Endothelial cell of umbilical vein (primary cell): Measurements from ENCODE around the gene KLF15. TPM values are rescaled to one million over a fixed set of nuclear protein-coding genes. Genes with fewer than 3 reads are reported as not detected.

Source experiments
- BruUV-seq: library from RNA; stranded (reverse); fragments of 400-500 nt; replicated peaks from 2 replicates; lab custom pipeline; 2021; lab: Mats Ljungman, UMichigan
- CTCF ChIA-PET: fragments of 300-600, 350-600 bp; sonication (Branson Sonifier 250); formaldehyde crosslinking; loops from one replicate; lab custom pipeline; 2021; ENCODE audit warnings: antibody characterized with exemption, inconsistent platforms; lab: Charles Lee
- POLR2A ChIA-PET: fragments of 300-600, 350-600 bp; sonication (Branson Sonifier 250); formaldehyde crosslinking; loops from one replicate; lab custom pipeline; 2021; ENCODE audit warnings: antibody characterized with exemption, inconsistent platforms; lab: Charles Lee
- DNase-seq: peaks from one replicate; pipeline ENCODE4 v3.0.0-alpha.2; 2011; ENCODE audit warnings: low read depth, low spot score
- FAIRE-seq: peaks from 2 replicates; lab custom pipeline; 2011; peaks lifted over from hg19 to GRCh38; lab: Jason Lieb, UNC
- H2AFZ ChIP-seq: 2 replicates; pipeline ENCODE4 v1.6.0; 2012; ENCODE audit warnings: low read depth, low read length, control low read depth, inconsistent platforms
- H3K27ac ChIP-seq: 2 replicates; pipeline ENCODE4 v1.5.1; 2011; ENCODE audit warnings: low read depth, mild to moderate bottlenecking, control low read depth, low read length, moderate library complexity; ENCODE audit not compliant: insufficient read depth
- H3K27me3 ChIP-seq, 2 experiments: 2 replicates each; pipeline versions ENCODE4 v1.6.0 to v1.6.1; 2011; ENCODE audit warnings: low read length in 2 of 2, mixed read lengths in 1 of 2; ENCODE audit not compliant: control insufficient read depth in 2 of 2, insufficient read depth in 2 of 2
- H3K36me3 ChIP-seq, 2 experiments: 2 replicates in 1 of 2; 3 replicates in 1 of 2; pipeline ENCODE4 v1.5.1; 2011; ENCODE audit warnings: low read length in 2 of 2, mild to moderate bottlenecking in 1 of 2, moderate library complexity in 1 of 2; ENCODE audit not compliant: control insufficient read depth in 2 of 2, insufficient read depth in 2 of 2; ENCODE audit errors: extremely low read depth in 1 of 2
- H3K4me1 ChIP-seq: 3 replicates; pipeline ENCODE4 v1.5.1; 2011; ENCODE audit warnings: mild to moderate bottlenecking, low read length; ENCODE audit not compliant: control insufficient read depth, insufficient read depth; ENCODE audit errors: extremely low read depth
- H3K4me2 ChIP-seq: 2 replicates; pipeline ENCODE4 v1.6.1; 2011; ENCODE audit warnings: low read length, control low read depth, mixed read lengths; ENCODE audit not compliant: insufficient read depth
- H3K4me3 ChIP-seq, 3 experiments: fragments of 200-600 bp in 1 of 3; sonication (generic), shearing (Covaris generic) in 1 of 3; replicated peaks in 1 of 3; 2 replicates each; pipeline ENCODE4 v1.5.1; 2011 to 2016; ENCODE audit warnings: control low read depth in 3 of 3, low read length in 3 of 3, mild to moderate bottlenecking in 2 of 3, inconsistent platforms in 1 of 3, low read depth in 1 of 3, moderate library complexity in 1 of 3; ENCODE audit not compliant: insufficient read depth in 1 of 3
- H3K79me2 ChIP-seq: 2 replicates; pipeline ENCODE4 v1.6.0; 2012; ENCODE audit warnings: low read length, inconsistent platforms; ENCODE audit not compliant: control insufficient read depth, insufficient read depth
- H3K9ac ChIP-seq: replicated peaks from 2 replicates; pipeline ENCODE3; 2011; ENCODE audit warnings: low read length, control low read depth; ENCODE audit not compliant: insufficient read depth; ENCODE audit errors: extremely low read depth
- H3K9me1 ChIP-seq: replicated peaks from 3 replicates; pipeline ENCODE4 v1.6.0; 2011; ENCODE audit warnings: mild to moderate bottlenecking, low read length; ENCODE audit not compliant: control insufficient read depth, insufficient read depth; ENCODE audit errors: extremely low read depth
- H3K9me3 ChIP-seq: replicated peaks from 2 replicates; pipeline ENCODE4 v1.5.1; 2012; ENCODE audit warnings: low read length, inconsistent platforms; ENCODE audit not compliant: control insufficient read depth, insufficient read depth
- H4K20me1 ChIP-seq: replicated peaks from 2 replicates; pipeline ENCODE3; 2011; ENCODE audit warnings: mild to moderate bottlenecking, low read length; ENCODE audit not compliant: control insufficient read depth, insufficient read depth; ENCODE audit errors: extremely low read depth
- EZH2 ChIP-seq: IDR thresholded peaks from 2 replicates; pipeline ENCODE4 v1.6.1; 2012; ENCODE audit warnings: borderline replicate concordance, low read depth, mild to moderate bottlenecking, moderate library complexity, low read length, inconsistent platforms; ENCODE audit not compliant: severe bottlenecking
- FOS ChIP-seq: IDR thresholded peaks from 2 replicates; pipeline ENCODE4 v1.6.1; 2011; ENCODE audit warnings: mild to moderate bottlenecking, low read length, moderate library complexity, borderline replicate concordance; ENCODE audit not compliant: insufficient read depth
- GATA2 ChIP-seq: IDR thresholded peaks from 2 replicates; pipeline ENCODE4 v1.7.0; 2011; ENCODE audit warnings: low read depth, mild to moderate bottlenecking, moderate library complexity, mixed read lengths, low read length; ENCODE audit not compliant: insufficient read length, insufficient read depth
- JUN ChIP-seq: IDR thresholded peaks from 2 replicates; pipeline ENCODE4 v1.6.1; 2011; ENCODE audit warnings: borderline replicate concordance, low read depth; ENCODE audit not compliant: insufficient read length, insufficient read depth
- MYC ChIP-seq: IDR thresholded peaks from one replicate; pipeline ENCODE4 v1.6.1; 2011; ENCODE audit warnings: mild to moderate bottlenecking, low read depth, low read length
- POLR2A ChIP-seq: IDR thresholded peaks from 2 replicates; pipeline ENCODE4 v1.6.1; 2012; ENCODE audit warnings: low read depth, mild to moderate bottlenecking, control low read depth, low read length
- POLR2AphosphoS5 ChIP-seq: IDR thresholded peaks from 2 replicates; pipeline ENCODE4 v1.6.1; 2012; ENCODE audit warnings: low read depth, mild to moderate bottlenecking, control low read depth, low read length, moderate library complexity; ENCODE audit not compliant: insufficient read depth
- dilution Hi-C: fragments of 300-500 bp; cut with MboI; formaldehyde crosslinking; loops from one replicate; pipeline ENCODE4 v1.15.0; 2019; ENCODE audit warnings: low sequenced_read_pairs; ENCODE audit not compliant: extremely low pct_ligation_motif_present
- intact Hi-C: fragments of 100-400 bp; cut with micrococcal nuclease; formaldehyde crosslinking; loops from one replicate; pipeline ENCODE4 v1.10.0; 2022
- polyA plus RNA-seq, 4 experiments: library from polyadenylated mRNA; depleted of rRNA in 3 of 4; stranded (reverse) in 3 of 4; unstranded in 1 of 4; fragments of >200 nt; gene quantifications; 2 replicates each; pipeline versions ENCODE4 v1.2.1 to v1.2.3, GENCODE V29; 2011 to 2012; ENCODE audit warnings: missing spikeins in 1 of 4
- total RNA-seq: library from RNA; stranded (reverse); gene quantifications from 2 replicates; pipeline ENCODE4 v1.2.3, GENCODE V29; 2021
- TF ChIP-seq, protein P1 (sequence below), 2 donors: IDR thresholded peaks; 1 replicate in 1 of 2; 2 replicates in 1 of 2; pipeline ENCODE4 v1.5.1; 2011; ENCODE audit warnings: low read length in 2 of 2, mild to moderate bottlenecking in 2 of 2, moderate library complexity in 2 of 2, control low read depth in 1 of 2, inconsistent platforms in 1 of 2, low read depth in 1 of 2; ENCODE audit not compliant: insufficient read depth in 1 of 2; ENCODE audit errors: extremely low read depth in 1 of 2
- TF ChIP-seq, protein P2 (sequence below): IDR thresholded peaks from 2 replicates; pipeline ENCODE4 v1.6.1; 2011; ENCODE audit not compliant: insufficient read depth, insufficient read length

KLF15 gene
- total and polyA plus RNA-seq, 2 donors (not counting 3 experiments of a cell fraction or from before 2014, with no cell fraction given) = 2.2 to 3.0 TPM

DNA sequence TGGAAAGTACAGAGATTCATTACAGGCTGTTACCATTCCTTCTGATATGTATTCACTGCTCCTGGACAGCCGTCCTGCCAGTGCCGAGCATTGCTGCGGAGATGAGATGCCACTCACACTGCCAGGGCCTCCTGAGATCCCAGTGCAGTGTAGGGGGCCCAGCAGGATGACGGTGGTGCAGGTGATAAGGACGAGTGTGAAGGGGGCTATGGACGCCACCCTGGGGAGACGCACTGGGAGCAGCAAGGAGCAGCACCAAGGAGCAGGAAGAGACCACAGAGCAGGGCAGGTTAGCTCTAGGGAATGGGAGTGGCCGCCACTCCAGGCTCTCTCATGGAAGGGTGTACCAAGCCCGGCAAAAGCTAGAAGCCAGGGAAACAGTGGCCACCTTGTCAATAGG, 4.0 kb upstream of the KLF15 start:
- ChIA-PET POLR2A (no interaction called here), CTCF (no interaction called here)
- Histone ChIP-seq H3K36me3 (no peaks in the 10 kb centered on the region), H3K27ac (no peak overlapping the region), H3K4me3 (no peak overlapping the region), H3K4me2 (no peak overlapping the region), H4K20me1 (no peaks in the 10 kb centered on the region), H3K79me2 (no peaks in the 10 kb centered on the region), H3K4me1 (peaks cover 10% of the 10 kb centered on the region), H3K9me3 (no peaks in the 10 kb centered on the region), H3K9ac (no peak overlapping the region), H3K9me1 (no peaks in the 10 kb centered on the region), H2AFZ (no peak overlapping the region), H3K27me3 (peaks cover 14 to 29% of the 10 kb centered on the region in 2 experiments)
- BruUV-seq = no TSS peak
- intact Hi-C loops = no loop called here
- DNase-seq = no peak
- dilution Hi-C loops = no loop called here
- no peak for FAIRE-seq
- TF ChIP-seq JUN (no peak), FOS (no peak), GATA2 (no peak), POLR2A (no peak), MYC (no peak)
- TF ChIP-seq, protein P1, sequence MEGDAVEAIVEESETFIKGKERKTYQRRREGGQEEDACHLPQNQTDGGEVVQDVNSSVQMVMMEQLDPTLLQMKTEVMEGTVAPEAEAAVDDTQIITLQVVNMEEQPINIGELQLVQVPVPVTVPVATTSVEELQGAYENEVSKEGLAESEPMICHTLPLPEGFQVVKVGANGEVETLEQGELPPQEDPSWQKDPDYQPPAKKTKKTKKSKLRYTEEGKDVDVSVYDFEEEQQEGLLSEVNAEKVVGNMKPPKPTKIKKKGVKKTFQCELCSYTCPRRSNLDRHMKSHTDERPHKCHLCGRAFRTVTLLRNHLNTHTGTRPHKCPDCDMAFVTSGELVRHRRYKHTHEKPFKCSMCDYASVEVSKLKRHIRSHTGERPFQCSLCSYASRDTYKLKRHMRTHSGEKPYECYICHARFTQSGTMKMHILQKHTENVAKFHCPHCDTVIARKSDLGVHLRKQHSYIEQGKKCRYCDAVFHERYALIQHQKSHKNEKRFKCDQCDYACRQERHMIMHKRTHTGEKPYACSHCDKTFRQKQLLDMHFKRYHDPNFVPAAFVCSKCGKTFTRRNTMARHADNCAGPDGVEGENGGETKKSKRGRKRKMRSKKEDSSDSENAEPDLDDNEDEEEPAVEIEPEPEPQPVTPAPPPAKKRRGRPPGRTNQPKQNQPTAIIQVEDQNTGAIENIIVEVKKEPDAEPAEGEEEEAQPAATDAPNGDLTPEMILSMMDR (IDR thresholded peaks at IDR 0.05; ENCODE audit: extremely low read depth in 1 of 2, insufficient read depth in 1 of 2, low read depth in 1 of 2, low read length in 2 of 2) = no peak

DNA sequence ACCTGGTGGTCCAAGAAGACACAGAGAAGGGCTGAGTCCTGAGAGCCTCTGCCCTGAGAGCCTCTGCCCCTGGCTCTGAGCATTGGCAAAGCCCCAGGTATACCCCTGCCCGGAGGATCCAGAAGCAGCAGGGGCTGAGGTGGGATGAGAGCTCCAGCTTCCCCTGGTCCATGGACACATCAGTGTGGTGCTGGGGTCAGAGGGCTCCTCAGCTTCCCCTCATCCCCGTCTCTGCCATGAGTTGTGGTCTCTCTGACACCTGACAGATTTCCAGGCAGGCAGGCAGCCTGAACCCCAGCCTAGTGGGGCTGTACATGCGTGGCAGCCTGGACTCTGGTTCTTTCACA, 3.5 kb upstream of the KLF15 start:
- no peak overlapping the region for H3K9ac ChIP-seq
- no TSS peak for BruUV-seq
- no peak overlapping the region for H3K27ac ChIP-seq
- FAIRE-seq (no peak), DNase-seq (no peak)
- ChIA-PET CTCF (interaction anchor here (0.8 kb wide), 1 partner anchor 35 kb away, joined by 3 read pairs; no protein-coding TSS in a partner anchor), POLR2A (no interaction called here)
- no peak for TF ChIP-seq FOS
- TF ChIP-seq, protein P1 (IDR thresholded peaks at IDR 0.05; ENCODE audit: extremely low read depth in 1 of 2, insufficient read depth in 1 of 2, low read depth in 1 of 2, low read length in 2 of 2) = no peak
- no peak for TF ChIP-seq POLR2A
- TF ChIP-seq EZH2 = no peak
- TF ChIP-seq JUN = no peak
- TF ChIP-seq, protein P2, sequence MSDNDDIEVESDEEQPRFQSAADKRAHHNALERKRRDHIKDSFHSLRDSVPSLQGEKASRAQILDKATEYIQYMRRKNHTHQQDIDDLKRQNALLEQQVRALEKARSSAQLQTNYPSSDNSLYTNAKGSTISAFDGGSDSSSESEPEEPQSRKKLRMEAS = no peak
- no peak for TF ChIP-seq POLR2AphosphoS5
- TF ChIP-seq GATA2 = no peak
- no peak for TF ChIP-seq MYC
- H3K4me1 ChIP-seq = peaks cover 12% of the 10 kb centered on the region
- no peaks in the 10 kb centered on the region for H3K79me2 ChIP-seq
- dilution Hi-C loops = no loop called here
- H3K36me3 ChIP-seq = no peaks in the 10 kb centered on the region
- H3K9me3 ChIP-seq = no peaks in the 10 kb centered on the region
- intact Hi-C loops = no loop called here
- no peaks in the 10 kb centered on the region for H3K9me1 ChIP-seq
- no peak overlapping the region for H2AFZ ChIP-seq
- H4K20me1 ChIP-seq = no peaks in the 10 kb centered on the region
- H3K4me3 ChIP-seq = no peak overlapping the region
- H3K4me2 ChIP-seq = no peak overlapping the region
- H3K27me3 ChIP-seq = peaks cover 14 to 29% of the 10 kb centered on the region in 2 experiments
